ENCODE measurements around the gene CTPS2. TPM values are rescaled to one million over a fixed set of nuclear protein-coding genes. Genes with fewer than 3 reads are reported as not detected.
"Not testable (repeated sequence)": the region's sequence is repeated elsewhere in the genome, so short reads cannot be mapped to it uniquely, and the experiment has no call there.

Gene CTPS2
- total RNA-seq, 1 donor from 2014 or later, result 24.5 TPM

GRCh38 chrX:16580004-16580797 lies 132.3 kb downstream of the CTPS2 start:
- H3K9me3 ChIP-seq (ENCODE audit: control insufficient read depth in 3 of 3, low read length in 3 of 3); H3K36me3 ChIP-seq (ENCODE audit: control insufficient read depth in 3 of 3, insufficient read depth in 3 of 3, low read length in 3 of 3); H3K27me3 ChIP-seq (ENCODE audit: control insufficient read depth in 3 of 3, insufficient read depth in 3 of 3, low read length in 3 of 3); H3K4me1 ChIP-seq (ENCODE audit: control insufficient read depth in 3 of 3, insufficient read depth in 3 of 3, low read length in 3 of 3); H3K27ac ChIP-seq (ENCODE audit: low read depth, low read length); H3K4me3 ChIP-seq (ENCODE audit: low read length in 3 of 3); H3K9ac ChIP-seq (ENCODE audit: low read depth in 1 of 3, low read length in 3 of 3): not testable (repeated sequence)

GRCh38 chrX:16579517-16579916 lies 133.0 kb downstream of the CTPS2 start:
- H3K4me1 ChIP-seq (ENCODE audit: control insufficient read depth in 3 of 3, insufficient read depth in 3 of 3, low read length in 3 of 3), result no peaks in the 10 kb centered on the region
- no peaks in the 10 kb centered on the region for H3K27me3 ChIP-seq (ENCODE audit: control insufficient read depth in 3 of 3, insufficient read depth in 3 of 3, low read length in 3 of 3)
- H3K27ac ChIP-seq (ENCODE audit: low read depth, low read length), result no peak overlapping the region
- peaks cover 0 to 3% (median 0%) of the 10 kb centered on the region in 3 donors for H3K9me3 ChIP-seq (ENCODE audit: control insufficient read depth in 3 of 3, low read length in 3 of 3)
- H3K9ac ChIP-seq (ENCODE audit: low read depth in 1 of 3, low read length in 3 of 3), result no peak overlapping the region
- no peak overlapping the region for H3K4me3 ChIP-seq (ENCODE audit: low read length in 3 of 3)
- no peaks in the 10 kb centered on the region for H3K36me3 ChIP-seq (ENCODE audit: control insufficient read depth in 3 of 3, insufficient read depth in 3 of 3, low read length in 3 of 3)

GRCh38 chrX:16578218-16578617 lies 134.3 kb downstream of the CTPS2 start:
- Histone ChIP-seq H3K9ac (ENCODE audit: low read depth in 1 of 3, low read length in 3 of 3) (no peak overlapping the region), H3K9me3 (ENCODE audit: control insufficient read depth in 3 of 3, low read length in 3 of 3) (peaks cover 0 to 3% (median 0%) of the 10 kb centered on the region in 3 donors), H3K27me3 (ENCODE audit: control insufficient read depth in 3 of 3, insufficient read depth in 3 of 3, low read length in 3 of 3) (no peaks in the 10 kb centered on the region), H3K27ac (ENCODE audit: low read depth, low read length) (no peak overlapping the region), H3K36me3 (ENCODE audit: control insufficient read depth in 3 of 3, insufficient read depth in 3 of 3, low read length in 3 of 3) (no peaks in the 10 kb centered on the region), H3K4me1 (ENCODE audit: control insufficient read depth in 3 of 3, insufficient read depth in 3 of 3, low read length in 3 of 3) (no peaks in the 10 kb centered on the region), H3K4me3 (ENCODE audit: low read length in 3 of 3) (no peak overlapping the region)

GRCh38 chrX:16577483-16578029 lies 134.9 kb downstream of the CTPS2 start:
- Histone ChIP-seq H3K9me3 (ENCODE audit: control insufficient read depth in 3 of 3, low read length in 3 of 3) (peaks cover 0 to 3% (median 0%) of the 10 kb centered on the region in 3 donors), H3K9ac (ENCODE audit: low read depth in 1 of 3, low read length in 3 of 3) (no peak overlapping the region), H3K27ac (ENCODE audit: low read depth, low read length) (no peak overlapping the region), H3K27me3 (ENCODE audit: control insufficient read depth in 3 of 3, insufficient read depth in 3 of 3, low read length in 3 of 3) (no peaks in the 10 kb centered on the region), H3K4me1 (ENCODE audit: control insufficient read depth in 3 of 3, insufficient read depth in 3 of 3, low read length in 3 of 3) (no peaks in the 10 kb centered on the region), H3K36me3 (ENCODE audit: control insufficient read depth in 3 of 3, insufficient read depth in 3 of 3, low read length in 3 of 3) (no peaks in the 10 kb centered on the region), H3K4me3 (ENCODE audit: low read length in 3 of 3) (no peak overlapping the region)

GRCh38 chrX:16575388-16575787 lies 137.1 kb downstream of the CTPS2 start:
- H3K9me3 ChIP-seq (ENCODE audit: control insufficient read depth in 3 of 3, low read length in 3 of 3); H3K27ac ChIP-seq (ENCODE audit: low read depth, low read length); H3K27me3 ChIP-seq (ENCODE audit: control insufficient read depth in 3 of 3, insufficient read depth in 3 of 3, low read length in 3 of 3); H3K9ac ChIP-seq (ENCODE audit: low read depth in 1 of 3, low read length in 3 of 3); H3K4me1 ChIP-seq (ENCODE audit: control insufficient read depth in 3 of 3, insufficient read depth in 3 of 3, low read length in 3 of 3); H3K36me3 ChIP-seq (ENCODE audit: control insufficient read depth in 3 of 3, insufficient read depth in 3 of 3, low read length in 3 of 3); H3K4me3 ChIP-seq (ENCODE audit: low read length in 3 of 3): not testable (repeated sequence)

DNA sequence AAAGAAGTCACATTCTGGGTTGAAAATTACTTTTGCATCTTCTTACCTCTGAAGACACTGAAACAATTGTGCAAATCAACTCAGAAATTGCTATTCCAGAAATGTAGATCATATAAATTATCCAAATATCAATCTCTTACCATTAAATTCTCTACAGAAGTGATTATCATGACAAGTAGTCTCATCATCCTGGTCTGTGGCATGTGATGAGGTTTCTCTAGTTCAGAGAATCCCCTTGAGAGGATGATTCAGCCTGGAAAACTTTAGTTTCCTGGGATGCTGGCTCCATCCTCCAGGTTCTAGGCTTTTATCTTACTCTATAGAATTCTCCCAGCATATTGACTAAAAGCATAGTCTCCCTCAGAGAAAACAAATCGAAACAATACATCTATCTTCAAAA lies 138.7 kb downstream of the CTPS2 start:
- Histone ChIP-seq H3K27me3 (ENCODE audit: control insufficient read depth in 3 of 3, insufficient read depth in 3 of 3, low read length in 3 of 3) (no peaks in the 10 kb centered on the region), H3K4me1 (ENCODE audit: control insufficient read depth in 3 of 3, insufficient read depth in 3 of 3, low read length in 3 of 3) (no peaks in the 10 kb centered on the region), H3K36me3 (ENCODE audit: control insufficient read depth in 3 of 3, insufficient read depth in 3 of 3, low read length in 3 of 3) (no peaks in the 10 kb centered on the region), H3K4me3 (ENCODE audit: low read length in 3 of 3) (no peak overlapping the region), H3K9ac (ENCODE audit: low read depth in 1 of 3, low read length in 3 of 3) (no peak overlapping the region), H3K27ac (ENCODE audit: low read depth, low read length) (no peak overlapping the region), H3K9me3 (ENCODE audit: control insufficient read depth in 3 of 3, low read length in 3 of 3) (no peaks in the 10 kb centered on the region)

DNA sequence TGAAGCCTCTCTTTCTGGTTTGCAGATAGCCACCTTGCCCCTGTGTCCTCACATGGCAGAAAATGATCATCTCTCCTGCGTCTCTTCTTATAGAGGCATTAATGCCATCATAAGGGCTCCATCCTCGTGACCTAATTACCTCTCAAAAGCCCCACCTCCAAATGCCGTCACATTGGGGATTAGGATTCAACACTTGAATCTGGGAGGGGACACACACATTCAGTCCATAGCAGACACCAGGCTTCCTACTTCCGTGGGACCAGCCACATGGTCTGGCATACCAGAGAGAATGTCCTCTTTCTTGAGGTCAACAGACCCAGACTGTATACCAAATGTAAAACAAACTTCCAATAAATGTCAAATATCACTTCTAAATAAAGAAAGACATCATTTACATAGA lies 144.8 kb downstream of the CTPS2 start:
- H3K9ac ChIP-seq (ENCODE audit: low read depth in 1 of 3, low read length in 3 of 3), result no peak overlapping the region
- H3K36me3 ChIP-seq (ENCODE audit: control insufficient read depth in 3 of 3, insufficient read depth in 3 of 3, low read length in 3 of 3), result no peaks in the 10 kb centered on the region
- no peaks in the 10 kb centered on the region for H3K9me3 ChIP-seq (ENCODE audit: control insufficient read depth in 3 of 3, low read length in 3 of 3)

GRCh38 chrX:16566571-16566970 lies 145.9 kb downstream of the CTPS2 start:
- no peak overlapping the region for H3K4me3 ChIP-seq (ENCODE audit: low read length in 3 of 3)
- no peaks in the 10 kb centered on the region for H3K36me3 ChIP-seq (ENCODE audit: control insufficient read depth in 3 of 3, insufficient read depth in 3 of 3, low read length in 3 of 3)
- H3K27me3 ChIP-seq (ENCODE audit: control insufficient read depth in 3 of 3, insufficient read depth in 3 of 3, low read length in 3 of 3), result no peaks in the 10 kb centered on the region
- H3K4me1 ChIP-seq (ENCODE audit: control insufficient read depth in 3 of 3, insufficient read depth in 3 of 3, low read length in 3 of 3), result no peaks in the 10 kb centered on the region
- no peak overlapping the region for H3K9ac ChIP-seq (ENCODE audit: low read depth in 1 of 3, low read length in 3 of 3)
- no peaks in the 10 kb centered on the region for H3K9me3 ChIP-seq (ENCODE audit: control insufficient read depth in 3 of 3, low read length in 3 of 3)
- no peak overlapping the region for H3K27ac ChIP-seq (ENCODE audit: low read depth, low read length)

More for the DNA sequence above, 144.8 kb downstream of the CTPS2 start:
- H3K27ac ChIP-seq (ENCODE audit: low read depth, low read length), result no peak overlapping the region
- H3K4me1 ChIP-seq (ENCODE audit: control insufficient read depth in 3 of 3, insufficient read depth in 3 of 3, low read length in 3 of 3), result no peaks in the 10 kb centered on the region
- no peak overlapping the region for H3K4me3 ChIP-seq (ENCODE audit: low read length in 3 of 3)
- no peaks in the 10 kb centered on the region for H3K27me3 ChIP-seq (ENCODE audit: control insufficient read depth in 3 of 3, insufficient read depth in 3 of 3, low read length in 3 of 3)

- Histone ChIP-seq H3K9ac (ENCODE audit: low read depth in 1 of 3, low read length in 3 of 3) (no peak overlapping the region), H3K4me3 (ENCODE audit: low read length in 3 of 3) (no peak overlapping the region), H3K27me3 (ENCODE audit: control insufficient read depth in 3 of 3, insufficient read depth in 3 of 3, low read length in 3 of 3) (no peaks in the 10 kb centered on the region), H3K36me3 (ENCODE audit: control insufficient read depth in 3 of 3, insufficient read depth in 3 of 3, low read length in 3 of 3) (no peaks in the 10 kb centered on the region), H3K4me1 (ENCODE audit: control insufficient read depth in 3 of 3, insufficient read depth in 3 of 3, low read length in 3 of 3) (no peaks in the 10 kb centered on the region), H3K27ac (ENCODE audit: low read depth, low read length) (no peak overlapping the region), H3K9me3 (ENCODE audit: control insufficient read depth in 3 of 3, low read length in 3 of 3) (no peaks in the 10 kb centered on the region)
Observed at GRCh38 chrX:16560173-16560572, 152.3 kb downstream of the CTPS2 start.

GRCh38 chrX:16559206-16559619 lies 153.3 kb downstream of the CTPS2 start:
- Histone ChIP-seq H3K9me3 (ENCODE audit: control insufficient read depth in 3 of 3, low read length in 3 of 3) (no peaks in the 10 kb centered on the region), H3K9ac (ENCODE audit: low read depth in 1 of 3, low read length in 3 of 3) (no peak overlapping the region), H3K4me3 (ENCODE audit: low read length in 3 of 3) (no peak overlapping the region), H3K4me1 (ENCODE audit: control insufficient read depth in 3 of 3, insufficient read depth in 3 of 3, low read length in 3 of 3) (no peaks in the 10 kb centered on the region), H3K27ac (ENCODE audit: low read depth, low read length) (no peak overlapping the region), H3K27me3 (ENCODE audit: control insufficient read depth in 3 of 3, insufficient read depth in 3 of 3, low read length in 3 of 3) (no peaks in the 10 kb centered on the region), H3K36me3 (ENCODE audit: control insufficient read depth in 3 of 3, insufficient read depth in 3 of 3, low read length in 3 of 3) (no peaks in the 10 kb centered on the region)
